HL-60 (cell line): ENCODE results near the gene AUP1.

Experiments used
- DNase-seq, 2 experiments: peaks; one replicate each; pipeline ENCODE4 v3.0.0-alpha.2; 2010 to 2020; ENCODE audit warnings: low read depth in 1 of 2, low spot score in 1 of 2
- H3K27ac ChIP-seq: fragments of 250-450 bp; sonication (Bioruptor Pico); replicated peaks from 2 replicates; pipeline ENCODE4 v1.5.1; 2020; ENCODE audit warnings: mild to moderate bottlenecking, moderate library complexity
- H3K27me3 ChIP-seq: fragments of 250-450 bp; sonication (Bioruptor Pico); 2 replicates; pipeline ENCODE4 v1.5.1; 2021; ENCODE audit warnings: mild to moderate bottlenecking, moderate library complexity; ENCODE audit not compliant: insufficient read depth, poor library complexity, severe bottlenecking
- H3K4me3 ChIP-seq: replicated peaks from 2 replicates; pipeline ENCODE4 v1.5.1; 2011; ENCODE audit warnings: mild to moderate bottlenecking, control low read depth, low read length; ENCODE audit not compliant: insufficient read depth
- CTCF ChIP-seq: IDR thresholded peaks from one replicate; pipeline ENCODE4 v1.5.1; 2011; ENCODE audit warnings: low read length, control low read depth, inconsistent platforms; ENCODE audit not compliant: insufficient read depth
- GABPA ChIP-seq: IDR thresholded peaks from 2 replicates; pipeline ENCODE4 v1.6.1; 2012; ENCODE audit warnings: low read depth
- POLR2AphosphoS5 ChIP-seq: IDR thresholded peaks from 2 replicates; pipeline ENCODE4 v1.6.1; 2012; ENCODE audit warnings: low read depth
- REST ChIP-seq: IDR thresholded peaks from 2 replicates; pipeline ENCODE4 v1.6.1; 2012; ENCODE audit warnings: low read depth; ENCODE audit not compliant: insufficient replicate concordance
- SPI1 ChIP-seq: IDR thresholded peaks from 2 replicates; pipeline ENCODE4 v1.6.1; 2012; ENCODE audit warnings: low read depth, mild to moderate bottlenecking, borderline replicate concordance

AUP1 gene

GRCh38 chr2:74493546-74493945, 36.0 kb downstream of the AUP1 start:
- no peak for TF ChIP-seq POLR2AphosphoS5
- TF ChIP-seq CTCF = no peak
- no peak for TF ChIP-seq SPI1
- TF ChIP-seq GABPA = no peak
- no peak for TF ChIP-seq REST
- no peak for DNase-seq
- Histone ChIP-seq H3K27ac (no peak overlapping the region), H3K4me3 (no peak overlapping the region), H3K27me3 (peaks cover 12% of the 10 kb centered on the region)

- DNase-seq = no peak
- no peaks in the 10 kb centered on the region for H3K27me3 ChIP-seq
- no peak overlapping the region for H3K27ac ChIP-seq
- TF ChIP-seq SPI1 (no peak), REST (no peak), GABPA (no peak), CTCF (no peak), POLR2AphosphoS5 (no peak)
- no peak overlapping the region for H3K4me3 ChIP-seq
Observed at GRCh38 chr2:74491648-74492544, 37.6 kb downstream of the AUP1 start.

GRCh38 chr2:74489906-74490305, 39.6 kb downstream of the AUP1 start:
- no peak for DNase-seq
- H3K4me3 ChIP-seq = no peak overlapping the region
- H3K27ac ChIP-seq = no peak overlapping the region
- TF ChIP-seq SPI1 = no peak
- no peak for TF ChIP-seq GABPA
- TF ChIP-seq CTCF = no peak
- TF ChIP-seq REST = no peak
- TF ChIP-seq POLR2AphosphoS5 = no peak
- H3K27me3 ChIP-seq = no peaks in the 10 kb centered on the region
